Medulla oblongata (tissue), 1 donor: ENCODE data around the gene RUNX3.
"Not testable (repeated sequence)": the region's sequence is repeated elsewhere in the genome, so short reads cannot be mapped to it uniquely, and the experiment has no call there.

Experiments used
- DNase-seq: peaks from one replicate; pipeline ENCODE4 v3.0.0-alpha.2; 2015; ENCODE audit errors: extremely low spot score

The RUNX3 gene

DNA sequence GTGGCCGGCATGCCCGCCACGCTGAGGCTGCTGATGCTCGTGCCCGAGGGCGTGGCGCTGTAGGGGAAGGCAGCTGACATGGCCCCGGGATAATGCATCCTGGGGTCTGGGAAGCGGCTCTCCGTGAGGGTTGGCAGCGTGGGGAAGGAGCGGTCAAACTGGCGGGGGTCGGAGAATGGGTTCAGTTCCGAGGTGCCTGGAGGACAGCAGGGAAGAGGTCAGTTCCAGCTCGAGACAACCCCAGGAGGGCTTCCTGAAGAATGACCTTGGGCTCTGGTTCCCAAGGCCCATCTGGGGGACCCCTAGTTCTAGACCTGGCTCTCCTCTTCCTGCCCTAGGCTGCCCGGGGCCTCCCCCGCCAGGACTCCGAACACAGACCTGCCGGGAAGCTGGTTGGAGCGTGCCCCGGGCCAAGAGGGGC lies 27.6 kb downstream of the RUNX3 start:
- DNase-seq, result no peak

DNA sequence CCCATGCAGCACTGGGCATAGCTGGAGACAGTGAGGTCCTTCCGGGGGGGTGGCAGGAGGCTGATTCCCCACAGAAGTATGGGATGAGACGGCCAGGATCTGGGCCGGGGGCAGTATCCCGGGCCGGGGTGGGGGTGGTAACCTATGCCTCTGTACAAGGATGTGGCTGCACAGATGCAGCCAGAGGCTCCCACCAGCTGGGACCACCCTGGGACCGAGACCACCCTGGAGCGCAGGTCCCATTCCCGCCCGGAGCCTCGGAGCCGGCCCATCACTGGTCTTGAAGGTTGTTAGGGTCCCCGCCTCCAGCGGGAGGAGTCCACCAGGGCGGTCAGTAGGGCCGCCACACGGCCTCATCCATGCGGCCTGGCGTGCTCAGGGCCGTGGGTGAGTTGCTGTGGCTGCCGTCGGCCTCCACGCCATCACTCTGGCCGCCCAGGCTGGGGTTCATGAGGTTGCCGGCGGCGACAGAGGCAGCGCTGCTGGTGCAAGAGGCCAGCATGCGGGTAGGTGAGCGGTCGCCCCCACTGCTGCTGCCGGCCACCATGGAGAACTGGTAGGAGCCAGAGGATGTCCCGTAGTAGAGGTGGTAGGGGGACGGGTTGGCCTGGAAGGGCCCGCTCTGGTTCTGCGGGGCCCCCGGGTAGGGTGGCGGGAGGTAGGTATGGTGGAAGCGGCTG lies 28.1 kb downstream of the RUNX3 start:
- DNase-seq, result no peak

DNA sequence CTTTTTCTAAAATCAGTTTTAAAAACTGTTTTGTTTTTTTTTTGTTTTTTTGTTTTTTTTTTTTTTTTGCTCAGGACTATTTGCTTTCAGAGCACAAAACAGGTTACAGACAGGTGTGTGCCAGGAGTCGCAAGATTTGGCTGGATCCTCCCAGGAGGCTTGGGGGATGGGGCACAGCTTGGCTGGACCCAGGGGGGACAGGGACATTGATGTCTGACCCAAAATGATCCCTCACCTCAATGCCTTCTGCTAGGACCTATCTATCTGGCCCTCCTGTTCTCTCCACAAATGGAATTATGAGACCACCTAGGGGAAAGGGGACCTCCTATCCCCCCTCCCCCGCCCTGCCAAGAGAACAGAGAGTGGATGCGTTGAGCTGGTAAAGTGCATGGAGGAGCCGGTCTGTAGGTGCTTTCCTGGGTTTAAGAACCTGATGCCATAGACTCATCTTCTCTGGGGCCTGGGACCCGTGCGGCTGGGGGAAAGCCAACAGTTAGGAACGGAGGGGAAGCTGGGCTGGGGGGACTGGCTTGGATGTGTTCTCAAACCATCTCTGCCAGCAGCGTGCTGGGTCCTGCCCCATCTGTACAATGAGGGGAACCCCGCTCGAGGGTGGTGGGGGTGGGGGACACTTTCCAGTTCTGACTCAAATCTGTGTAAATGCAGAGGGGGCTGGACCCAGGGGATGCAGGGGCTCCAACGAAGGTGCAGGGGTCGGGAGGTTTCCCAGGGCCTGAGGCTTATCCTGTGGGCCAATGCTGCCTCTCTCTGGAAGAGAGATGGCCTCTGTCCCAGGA lies 28.9 kb downstream of the RUNX3 start:
- DNase-seq, result no peak

DNA sequence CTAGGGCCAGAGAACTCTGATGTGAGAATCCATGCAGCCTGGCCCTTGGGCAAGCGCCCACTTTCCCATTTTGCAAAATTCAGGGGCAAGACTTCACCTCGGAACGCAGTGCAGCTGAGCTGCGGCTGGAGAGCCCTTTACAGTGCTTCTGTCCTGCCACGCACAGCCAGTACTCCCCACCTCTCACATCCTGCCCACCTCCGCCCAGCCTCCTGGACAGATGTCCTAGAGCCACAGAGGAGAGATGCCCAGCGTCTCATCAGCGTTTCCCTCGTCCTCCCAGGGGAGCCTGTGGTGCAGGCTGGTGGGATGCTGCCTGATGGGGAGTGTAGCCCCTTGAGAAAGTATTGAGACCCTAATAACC lies 29.6 kb downstream of the RUNX3 start:
- DNase-seq, result no peak

DNA sequence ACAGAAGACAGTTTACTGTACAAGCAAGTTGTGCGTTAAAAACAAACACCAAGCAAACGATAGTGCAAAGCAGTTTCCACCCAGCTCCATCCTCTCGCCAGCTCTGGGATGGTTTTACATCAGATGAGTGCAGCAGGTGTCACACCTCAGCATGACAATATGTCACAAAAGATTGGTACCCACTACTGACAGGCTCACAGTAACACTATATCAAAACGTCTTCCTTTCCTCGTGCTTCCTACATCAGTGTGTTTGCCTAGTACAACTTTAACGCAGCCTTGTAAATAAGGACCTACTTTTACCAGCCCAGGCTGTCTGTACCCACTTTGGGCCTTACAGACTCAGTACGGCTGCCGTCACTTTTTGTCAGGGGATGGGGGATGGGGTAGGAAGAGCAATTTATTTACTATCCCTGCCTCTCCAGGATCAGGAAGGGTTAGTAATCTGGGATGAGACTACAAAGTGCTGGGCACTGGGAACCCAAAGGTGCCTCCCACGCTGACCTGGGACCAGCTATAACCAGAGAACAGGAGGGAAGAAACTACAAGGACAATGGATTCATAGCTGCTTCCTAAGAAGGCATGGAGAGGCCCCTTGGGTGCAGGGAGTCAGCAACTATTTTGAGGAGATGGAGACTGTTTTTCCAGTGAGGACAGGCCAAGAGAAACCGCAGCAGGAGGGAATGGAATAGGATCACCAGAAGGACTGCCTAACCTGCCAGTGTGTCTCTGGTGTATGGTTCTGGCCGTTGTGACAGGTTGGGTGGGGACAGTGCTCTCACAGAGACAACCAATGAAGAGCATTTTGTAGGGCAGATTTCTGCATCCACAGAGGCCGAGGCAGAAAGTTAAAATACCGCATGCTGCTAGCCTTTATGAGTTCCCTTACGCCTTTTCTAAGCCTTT lies 30.2 kb downstream of the RUNX3 start:
- DNase-seq, result no peak

DNA sequence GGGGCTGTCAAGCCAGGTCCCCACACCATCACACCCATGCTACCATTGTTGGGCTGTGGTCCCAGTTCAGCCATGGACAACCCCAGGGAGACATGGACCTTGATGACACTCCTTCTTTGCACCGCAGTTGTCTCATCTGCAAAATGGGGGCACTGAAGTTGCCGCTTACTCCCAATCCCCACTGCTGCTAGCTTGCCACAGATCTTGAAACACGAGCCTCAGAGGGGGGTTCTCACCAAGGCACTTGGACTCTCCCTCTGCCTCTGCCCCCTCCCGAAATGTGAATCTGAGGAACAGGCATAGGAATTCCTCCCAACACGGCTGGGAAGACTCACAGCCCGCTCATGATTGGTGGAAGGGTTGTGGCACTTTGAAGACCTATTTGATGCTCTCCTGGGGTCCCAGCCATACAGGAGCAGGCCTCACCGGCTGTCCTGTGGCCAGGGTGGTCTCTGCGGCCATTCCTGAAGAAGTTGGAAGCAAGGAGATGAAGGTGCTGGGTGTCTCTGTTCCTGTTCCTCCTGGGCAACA lies 31.1 kb downstream of the RUNX3 start:
- DNase-seq, result no peak

DNA sequence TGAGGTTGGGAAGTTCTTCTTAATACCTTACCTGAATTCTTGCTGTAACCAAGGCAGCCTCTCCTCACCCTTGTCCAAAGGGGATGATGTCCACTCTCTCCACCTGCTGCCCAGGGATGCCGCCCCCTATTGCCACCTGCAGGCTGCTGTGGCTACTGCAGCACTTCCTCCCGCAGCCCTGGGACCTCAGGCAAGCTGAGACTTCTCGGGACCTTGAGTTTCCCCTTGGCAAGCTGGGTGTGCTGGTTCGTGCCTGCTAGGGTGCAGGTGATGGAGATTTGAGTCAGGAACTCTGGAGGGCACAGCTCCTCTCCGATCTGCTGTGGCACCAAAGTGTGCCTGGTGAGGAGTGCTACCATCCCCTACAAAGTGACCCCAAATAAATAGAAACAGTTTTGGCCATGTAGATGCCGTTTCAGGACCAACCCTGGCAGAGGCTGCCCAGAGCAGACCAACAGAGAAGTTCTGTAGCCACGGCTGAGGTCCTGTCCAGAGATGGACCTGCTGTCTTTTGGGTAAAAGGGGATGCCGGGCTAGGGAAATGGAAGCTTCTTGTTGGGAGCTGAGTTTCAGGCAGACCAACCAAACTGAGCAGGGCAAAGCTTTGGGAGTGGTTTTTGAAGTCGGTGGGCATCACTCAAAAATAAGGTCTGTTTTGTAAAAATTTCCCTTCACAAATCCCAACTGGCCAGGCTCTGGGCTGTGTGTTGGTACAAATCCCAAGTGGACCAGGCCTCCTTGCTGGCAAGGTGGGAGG lies 31.7 kb downstream of the RUNX3 start:
- peak; percentile 28 for DNase-seq

DNA sequence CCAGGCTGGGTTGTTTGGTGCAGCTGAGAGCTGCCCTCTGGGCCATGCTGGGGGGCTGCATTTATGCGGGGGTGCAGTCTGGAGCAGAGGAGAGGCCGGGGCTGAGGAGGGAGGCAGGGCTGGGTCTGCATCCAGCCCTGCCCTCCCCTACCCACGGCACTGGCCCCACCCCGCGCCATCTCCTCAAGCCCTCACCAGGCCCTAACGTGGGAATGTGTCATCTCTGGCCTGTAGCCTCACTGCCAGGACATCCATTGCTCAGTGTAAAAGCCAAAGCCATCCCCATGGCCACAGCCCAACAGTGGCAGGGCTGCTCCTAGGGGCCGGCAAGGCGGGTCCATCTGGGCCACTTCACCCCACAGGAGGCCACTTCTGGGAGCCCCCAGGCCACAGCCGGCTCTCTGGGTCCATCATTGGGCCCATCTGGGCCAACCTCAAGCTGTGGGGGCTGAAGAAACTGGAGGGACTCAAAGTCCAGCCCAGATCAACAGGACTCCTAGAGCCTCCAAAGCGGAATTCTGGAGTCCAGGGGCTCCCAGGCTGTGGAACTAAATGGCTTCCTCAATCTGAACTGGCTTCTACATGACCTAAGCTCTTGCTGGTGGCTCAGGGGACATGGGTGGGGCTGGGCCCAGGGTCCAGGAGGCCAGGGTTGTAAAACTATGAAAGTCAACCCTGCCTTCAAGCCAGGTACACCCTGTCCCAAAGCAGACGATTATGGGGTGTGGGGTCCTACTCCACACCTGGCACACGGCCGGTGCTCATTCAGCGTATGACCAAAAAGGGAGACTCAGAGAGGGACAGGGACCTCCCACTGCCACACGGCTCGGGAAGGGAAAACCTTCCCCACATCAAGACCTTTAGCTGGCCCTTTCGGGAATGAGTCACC lies 32.6 kb downstream of the RUNX3 start:
- no peak for DNase-seq

DNA sequence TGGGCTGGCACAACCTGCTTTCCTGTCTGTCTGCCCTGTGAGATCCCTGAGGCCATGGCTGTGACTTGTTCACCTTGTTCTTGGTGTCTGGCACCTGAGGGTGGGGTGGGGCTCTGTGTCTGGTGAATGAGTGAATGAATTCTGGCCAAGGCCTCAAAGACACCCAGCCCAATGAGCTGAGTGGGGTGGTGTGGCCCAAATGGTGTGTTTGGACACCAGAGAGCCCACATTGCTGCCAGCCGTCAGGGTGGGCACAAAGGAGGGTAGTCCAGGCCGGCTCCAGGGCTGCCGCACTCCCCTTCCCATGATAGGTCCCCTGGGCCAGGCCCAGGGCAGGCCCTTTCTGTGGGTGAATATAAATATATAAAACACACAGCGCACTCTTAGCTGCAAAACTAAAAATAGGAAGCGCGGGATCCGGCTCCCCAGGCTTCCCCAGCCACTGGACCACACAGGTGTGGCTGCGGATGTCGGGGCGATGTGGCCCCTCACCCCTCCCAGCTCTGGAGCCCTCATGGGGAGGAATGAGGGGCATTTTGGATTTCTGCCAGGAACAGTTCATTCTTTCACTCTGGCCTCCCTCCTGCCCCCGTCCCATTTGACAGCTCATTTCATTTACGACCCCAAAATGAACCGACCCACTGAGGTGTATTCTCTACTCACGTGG lies 33.3 kb downstream of the RUNX3 start:
- DNase-seq, result no peak

DNA sequence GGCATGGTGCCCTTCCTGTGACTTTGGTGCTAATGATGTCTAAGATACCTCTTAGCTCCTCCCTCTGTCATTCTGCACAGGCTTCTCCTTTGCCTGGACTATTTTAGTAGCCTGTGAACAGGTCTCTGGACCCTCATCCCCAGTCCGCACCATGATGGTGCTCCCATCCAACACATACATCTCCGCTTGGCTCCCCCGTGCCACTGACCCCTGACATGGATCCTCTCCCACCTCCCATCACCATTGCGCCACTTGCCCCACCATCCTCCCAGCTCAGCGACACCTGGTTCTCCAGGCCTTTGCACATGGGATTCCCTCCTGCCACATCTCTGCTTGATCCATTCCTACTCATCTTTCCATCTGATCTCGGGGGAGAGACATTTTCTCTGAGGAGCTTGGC lies 33.9 kb downstream of the RUNX3 start:
- DNase-seq, result no peak

DNA sequence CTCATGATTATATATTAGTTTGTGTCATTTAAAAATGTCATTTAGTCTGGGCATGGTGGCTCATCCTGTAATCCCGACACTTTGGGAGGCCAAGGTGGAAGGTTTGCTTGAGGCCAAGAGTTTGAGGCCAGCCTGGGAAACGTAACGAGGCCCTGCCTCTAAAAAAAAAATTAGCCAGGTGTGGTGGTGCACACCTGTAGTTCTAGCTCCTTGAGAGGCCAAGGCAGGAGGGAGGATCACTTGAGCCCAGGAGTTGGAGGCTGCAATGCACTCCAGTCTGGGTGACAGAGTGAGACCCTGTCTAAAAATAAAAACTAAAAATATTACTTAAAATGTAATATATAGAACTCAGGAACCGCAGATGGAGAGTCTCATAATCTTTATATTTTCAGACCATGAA lies 34.6 kb downstream of the RUNX3 start:
- no peak for DNase-seq

DNA sequence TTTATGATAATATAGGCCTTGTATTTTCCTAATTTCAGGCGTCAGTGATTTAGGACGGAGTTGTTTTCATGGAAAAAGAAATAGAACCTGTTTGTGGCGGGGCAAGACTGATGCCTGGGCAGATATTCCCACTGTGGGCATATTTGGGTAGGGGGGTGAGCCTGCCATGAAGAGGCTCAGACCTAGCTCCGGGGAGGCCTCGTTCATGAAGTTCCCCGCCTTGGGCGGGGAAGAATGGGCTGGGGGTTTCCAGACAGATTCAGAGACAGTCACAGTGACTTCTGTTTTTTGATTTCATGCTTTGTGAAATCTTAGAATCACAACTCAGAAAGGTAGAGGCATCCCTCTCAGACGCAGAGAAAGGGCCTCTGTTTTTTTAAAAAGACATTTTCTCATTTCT lies 36.1 kb downstream of the RUNX3 start:
- no peak for DNase-seq

DNA sequence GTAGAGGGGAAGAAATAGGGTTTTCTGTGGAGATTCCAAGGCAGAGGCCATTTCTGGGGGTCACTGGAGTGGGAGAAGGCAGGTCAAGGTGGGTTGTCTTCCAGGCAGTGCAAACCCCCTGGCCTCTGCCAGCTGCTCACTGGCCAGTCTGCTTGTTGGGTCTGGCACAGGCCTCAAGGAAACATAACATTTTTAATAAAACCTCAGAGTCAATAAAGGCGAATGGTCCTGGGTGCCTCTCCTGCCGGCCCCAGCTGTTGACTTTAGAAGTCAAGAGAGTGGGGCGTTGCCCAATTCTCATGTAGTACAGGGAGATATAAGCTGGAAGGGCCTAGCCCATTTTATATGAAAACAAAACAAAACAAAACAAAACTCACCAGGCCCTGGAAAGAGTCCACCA lies 36.6 kb downstream of the RUNX3 start:
- DNase-seq, result no peak

DNA sequence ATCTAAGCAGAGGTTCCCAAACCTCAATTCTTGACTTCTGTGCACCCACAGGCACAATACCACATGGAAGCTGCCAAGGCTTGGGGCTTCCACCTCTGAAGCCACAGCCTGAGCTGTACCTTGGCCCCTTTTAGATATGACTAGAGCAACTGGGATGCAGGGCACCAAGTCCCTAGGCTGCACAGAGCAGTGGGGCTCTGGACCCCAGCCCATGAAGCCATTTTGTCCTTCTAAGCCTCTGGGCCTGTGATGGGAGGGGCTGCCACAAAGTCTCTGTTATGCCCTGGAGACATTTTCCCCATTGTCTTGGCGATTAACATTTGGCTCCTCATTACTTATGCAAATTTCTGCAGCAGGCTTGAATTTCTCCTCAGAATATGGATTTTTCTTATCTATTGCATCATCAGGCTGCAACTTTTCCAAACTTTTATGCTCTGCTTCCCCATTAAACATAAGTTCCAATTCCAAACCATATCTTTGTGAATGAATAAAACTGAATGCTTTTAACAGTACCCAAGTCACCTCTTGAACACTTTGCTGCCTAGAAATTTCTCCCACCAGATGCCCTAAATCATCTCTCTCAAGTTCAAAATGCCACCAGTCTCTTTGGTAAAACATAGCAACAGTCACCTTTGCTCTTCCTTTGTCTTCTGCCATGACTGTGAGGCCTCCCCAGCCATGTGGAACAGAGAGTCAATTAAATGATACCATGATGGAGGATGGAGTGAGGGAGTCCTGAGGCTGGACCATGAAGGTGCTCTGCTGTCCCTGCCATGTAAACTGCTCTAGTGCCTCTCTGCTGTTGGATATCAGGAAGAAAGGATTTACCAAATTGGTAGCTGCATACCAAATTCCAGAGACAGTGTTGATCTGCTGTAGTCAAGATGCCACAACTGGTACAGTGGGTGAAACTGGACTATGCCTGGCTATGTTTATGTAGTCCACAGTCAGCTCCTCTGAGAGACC lies 37.6 kb downstream of the RUNX3 start:
- no peak for DNase-seq

DNA sequence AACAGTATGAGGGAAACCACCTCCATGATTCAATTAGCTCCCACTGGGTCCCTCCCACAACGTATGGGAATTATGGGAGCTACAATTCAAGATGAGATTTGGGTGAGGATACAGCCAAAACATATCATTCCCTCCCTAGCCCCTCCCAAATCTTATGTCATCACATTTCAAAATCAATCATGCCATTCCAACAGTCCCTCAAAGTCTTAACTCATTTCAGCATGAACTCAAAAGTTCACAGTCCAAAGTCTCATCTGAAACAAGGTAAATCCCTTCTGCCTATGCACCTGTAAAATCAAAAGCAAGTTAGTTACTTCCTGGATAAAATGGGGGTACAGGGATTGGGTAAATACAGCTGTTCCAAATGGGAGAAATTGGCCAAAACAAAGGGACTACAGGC lies 38.7 kb downstream of the RUNX3 start:
- not testable (repeated sequence) for DNase-seq

DNA sequence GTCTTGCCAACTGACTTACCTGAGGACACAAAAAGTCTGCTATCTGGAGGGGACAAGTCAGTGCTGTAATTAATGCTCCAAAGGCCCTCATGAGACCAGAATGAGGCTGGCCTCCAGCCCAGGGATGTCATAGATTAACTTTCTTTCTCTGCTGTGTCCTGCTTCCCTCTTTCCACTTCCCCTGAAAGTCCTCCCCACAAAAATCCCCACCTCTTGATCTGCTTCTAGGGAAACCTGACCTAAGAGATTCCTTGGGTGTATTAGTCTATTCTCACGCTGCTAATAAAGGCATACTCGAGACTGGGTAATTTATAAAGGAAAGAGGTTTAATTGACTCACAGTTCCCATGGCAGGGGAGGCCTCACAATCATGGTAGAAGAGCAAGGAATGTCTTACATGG lies 39.2 kb downstream of the RUNX3 start:
- no peak for DNase-seq

DNA sequence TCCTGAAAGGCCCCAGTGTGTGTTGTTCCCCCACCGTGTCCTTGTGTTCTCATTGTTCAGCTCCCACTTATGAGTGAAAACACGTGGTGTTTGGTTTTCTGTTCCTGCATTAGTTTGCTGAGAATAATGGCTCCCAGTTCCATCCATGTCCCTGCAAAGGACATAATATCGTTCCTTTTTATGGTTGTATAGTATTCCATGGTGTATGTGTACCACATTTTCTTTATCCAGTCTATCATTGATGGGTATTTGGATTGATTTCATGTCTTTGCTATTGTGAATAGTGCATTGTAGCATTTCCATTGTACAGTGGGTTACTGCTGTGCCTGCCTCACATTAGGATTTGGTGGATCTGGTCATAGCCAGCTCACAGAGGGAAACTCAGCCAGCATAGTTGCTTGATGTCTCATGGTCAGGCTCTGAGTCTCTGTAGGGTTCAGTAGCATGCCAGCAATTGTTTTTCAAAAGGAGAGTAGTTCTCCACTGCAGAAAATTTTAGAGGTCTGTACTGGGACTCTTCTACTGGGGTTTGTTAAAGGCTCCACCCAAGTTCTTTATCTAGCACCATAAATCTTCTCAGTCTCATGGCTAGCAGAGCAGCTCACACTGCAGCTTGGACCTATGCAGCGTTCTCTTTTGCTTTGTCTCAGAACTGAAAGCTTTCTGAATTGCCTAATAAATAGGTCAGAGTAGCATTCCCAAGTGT lies 41.0 kb downstream of the RUNX3 start:
- no peak for DNase-seq
